Heart left ventricle (tissue), 16 donors: ENCODE results near the gene ADGRG2. TPM values are rescaled to one million over a fixed set of nuclear protein-coding genes. Genes with fewer than 3 reads are reported as not detected.

Experiments used
- ATAC-seq, 4 donors: fragments of 200-7000 bp; cut with Tn5 transposase; one replicate each; pipeline ENCODE4 v1.9.1; 2020 to 2022; ENCODE audit warnings: moderate library complexity in 4 of 4, mild to moderate bottlenecking in 3 of 4, moderate number of reproducible peaks in 1 of 4
- DNase-seq, 5 donors: peaks; one replicate each; pipeline ENCODE4 v3.0.0-alpha.2; 2020
- H3K27ac ChIP-seq, 12 donors: fragments of 200-600 bp; sonication (generic) in 4 of 12; one replicate each; pipeline versions ENCODE4 v1.5.0 to v1.8.0; 2016 to 2022; ENCODE audit warnings: mild to moderate bottlenecking in 2 of 12
- H3K27me3 ChIP-seq, 9 donors: fragments of 200-600 bp; sonication (generic) in 2 of 9; one replicate each; pipeline versions ENCODE4 v1.5.1 to v1.8.0; 2016 to 2022; ENCODE audit warnings: mild to moderate bottlenecking in 3 of 9
- H3K36me3 ChIP-seq, 9 donors: fragments of 200-600 bp; sonication (generic) in 2 of 9; one replicate each; pipeline versions ENCODE4 v1.5.0 to v1.8.0; 2018 to 2022; ENCODE audit warnings: mild to moderate bottlenecking in 2 of 9
- H3K4me1 ChIP-seq, 12 donors: fragments of 200-600 bp; sonication (generic) in 4 of 12; one replicate each; pipeline versions ENCODE4 v1.5.0 to v1.8.0; 2016 to 2022; ENCODE audit warnings: mild to moderate bottlenecking in 3 of 12
- H3K4me3 ChIP-seq, 12 donors: fragments of 200-600 bp; sonication (generic) in 4 of 12; one replicate each; pipeline versions ENCODE4 v1.5.0 to v1.8.0; 2017 to 2022; ENCODE audit warnings: mild to moderate bottlenecking in 9 of 12, moderate library complexity in 4 of 12
- H3K9me3 ChIP-seq, 12 donors: fragments of 200-600 bp; sonication (generic) in 4 of 12; one replicate each; pipeline versions ENCODE4 v1.5.0 to v1.8.0; 2016 to 2022; ENCODE audit warnings: mild to moderate bottlenecking in 1 of 12
- POLR2A ChIP-seq, 2 donors: fragments of 450-650 bp; IDR thresholded peaks; one replicate each; pipeline ENCODE4 v1.6.1; 2017; ENCODE audit warnings: antibody characterized with exemption in 2 of 2, mild to moderate bottlenecking in 2 of 2, moderate library complexity in 2 of 2
- WGBS, 4 donors: extraction: QIAGEN DNeasy Blood & Tissue Kit in 2 of 4; methylation state at CpG; one replicate each; pipeline versions ENCODE4 v1.1.5 to v1.1.7; 2013 to 2018; 5-methylcytosine and 5-hydroxymethylcytosine counted together
- intact Hi-C, 10 donors: fragments of 100-400 bp; cut with DNase I; formaldehyde crosslinking; loops; one replicate each; pipeline versions ENCODE4 v1.11.1 to v1.14.2; 2022
- polyA plus RNA-seq, 2 donors: library from polyadenylated mRNA; stranded (reverse); fragments of 200-250 nt; gene quantifications; one replicate each; pipeline ENCODE4 v1.2.3, GENCODE V29; 2013
- total RNA-seq, 9 donors: library from RNA; depleted of rRNA in 2 of 9; stranded (reverse); fragments of >200 nt in 2 of 9; fragmentation: NEBNext Ultra II Directional in 3 of 9; extraction: Animal tissue kit (Norgen Biotek cat#: 25700) in 3 of 9; gene quantifications; one replicate each; pipeline versions ENCODE4 v1.1.0 to v1.2.4, GENCODE V29; 2016 to 2023
- TF ChIP-seq, protein P1 (sequence below), 12 donors: fragments of 200-600 bp; sonication (generic) in 4 of 12; IDR thresholded peaks; one replicate each; pipeline versions ENCODE4 v1.5.0 to v1.8.0; 2018 to 2022; ENCODE audit warnings: antibody characterized with exemption in 12 of 12, mild to moderate bottlenecking in 5 of 12
- donor health status: ischemic (EF 13 %, LVEDD 7.1; RV severe dilation, severe dysfunction).
- donor health status: healthy with polysubstance abuse.
- donor health status: DM: no; HTN: yes; CAD: no.
- donor health status: DM: no; HTN: no; CAD: no.
- donor health status: ischemic (EF 25% LVEDD 6.9; RV normal size, moderate dysfunction).
- donor health status: ischemic (EF 25% LVEDD 5.7; RV mildly dilated, moderate dysfunction).
- donor health status: healthy.
- donor health status: DM: yes; HTN: yes; CAD: no.
- donor health status: ischemic (EF 35%, LVEDD 5.7; RV mildly dilated, moderate dysfunction).
- donor health status: nonischemic (EF 11% LVEDD 7.7; RV severe dilation, severe dysfunction).
- donor health status: DM: yes; HTN: yes; CAD: no.
- donor health status: PGD.
- donor health status: ischemic (EF 29% LVEDD 5.4; RV normal size, mild dysfunction).
- donor health status: nonischemic (EF 23%, LVEDD 6.1; RV moderate dilation, normal function).

The ADGRG2 gene
- total and polyA plus RNA-seq, 11 donors, result 0.15 to 1.2 (median 0.24) TPM; not detected in 1

DNA sequence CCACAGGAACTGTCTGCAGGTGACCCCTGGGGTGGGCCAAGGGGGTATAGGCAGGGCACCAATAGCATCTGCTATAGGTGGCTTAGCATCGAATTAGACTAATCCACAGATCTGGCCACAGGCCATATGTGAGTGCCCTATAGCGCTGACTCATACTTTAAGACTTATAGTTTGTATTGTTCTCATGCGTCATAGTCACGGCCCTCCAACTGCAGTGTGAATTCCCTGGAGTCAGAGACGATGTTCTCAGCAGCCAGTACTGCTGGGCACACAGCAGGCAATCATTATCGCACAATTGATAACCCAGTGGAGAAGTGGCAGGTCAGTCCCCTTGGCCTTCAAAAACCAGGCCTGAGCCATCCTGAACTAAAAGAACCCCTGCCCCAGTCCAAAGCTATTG is 58.1 kb downstream of the ADGRG2 start:
- Histone ChIP-seq H3K36me3 (no peaks in the 10 kb centered on the region), H3K27me3 (no peaks in the 10 kb centered on the region), H3K27ac (no peak overlapping the region), H3K4me1 (no peaks in the 10 kb centered on the region), H3K9me3 (no peaks in the 10 kb centered on the region), H3K4me3 (no peak overlapping the region)
- DNase-seq, result no peak
- 82 to 94% (median 88%) methylated on average over 6 of the region's 6 CpGs for WGBS, 4 donors
- TF ChIP-seq, protein P1, sequence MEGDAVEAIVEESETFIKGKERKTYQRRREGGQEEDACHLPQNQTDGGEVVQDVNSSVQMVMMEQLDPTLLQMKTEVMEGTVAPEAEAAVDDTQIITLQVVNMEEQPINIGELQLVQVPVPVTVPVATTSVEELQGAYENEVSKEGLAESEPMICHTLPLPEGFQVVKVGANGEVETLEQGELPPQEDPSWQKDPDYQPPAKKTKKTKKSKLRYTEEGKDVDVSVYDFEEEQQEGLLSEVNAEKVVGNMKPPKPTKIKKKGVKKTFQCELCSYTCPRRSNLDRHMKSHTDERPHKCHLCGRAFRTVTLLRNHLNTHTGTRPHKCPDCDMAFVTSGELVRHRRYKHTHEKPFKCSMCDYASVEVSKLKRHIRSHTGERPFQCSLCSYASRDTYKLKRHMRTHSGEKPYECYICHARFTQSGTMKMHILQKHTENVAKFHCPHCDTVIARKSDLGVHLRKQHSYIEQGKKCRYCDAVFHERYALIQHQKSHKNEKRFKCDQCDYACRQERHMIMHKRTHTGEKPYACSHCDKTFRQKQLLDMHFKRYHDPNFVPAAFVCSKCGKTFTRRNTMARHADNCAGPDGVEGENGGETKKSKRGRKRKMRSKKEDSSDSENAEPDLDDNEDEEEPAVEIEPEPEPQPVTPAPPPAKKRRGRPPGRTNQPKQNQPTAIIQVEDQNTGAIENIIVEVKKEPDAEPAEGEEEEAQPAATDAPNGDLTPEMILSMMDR (IDR thresholded peaks at IDR 0.05), result no peak
- no peak for TF ChIP-seq POLR2A (IDR thresholded peaks at IDR 0.05)
- intact Hi-C loops, result no loop called here
- ATAC-seq, result no peak

DNA sequence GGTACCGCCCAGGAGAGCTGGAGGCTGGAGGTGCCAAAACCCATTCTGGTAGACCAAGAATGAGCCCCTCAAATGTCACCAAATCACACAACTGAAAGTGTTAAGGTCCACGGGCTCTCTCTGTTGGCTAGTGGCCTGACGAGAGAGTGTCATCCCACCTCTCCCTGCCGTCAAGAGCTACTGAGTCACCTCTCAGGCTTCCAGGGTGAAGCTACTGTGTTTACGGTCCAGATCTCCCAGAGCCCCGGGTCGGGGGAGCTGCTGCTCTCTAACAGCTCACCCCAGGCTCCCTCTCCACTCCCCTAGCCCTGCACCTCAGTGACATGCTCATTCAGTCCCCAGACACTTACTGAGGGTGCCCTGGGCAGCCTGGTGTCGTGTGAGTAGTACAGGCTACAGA is 59.2 kb downstream of the ADGRG2 start:
- WGBS, 4 donors, result 85 to 90% (median 86%) methylated on average over 8 of the region's 8 CpGs
- no peaks in the 10 kb centered on the region for H3K4me1 ChIP-seq
- intact Hi-C loops, result no loop called here
- no peaks in the 10 kb centered on the region for H3K27me3 ChIP-seq
- no peaks in the 10 kb centered on the region for H3K9me3 ChIP-seq
- no peak for ATAC-seq
- H3K4me3 ChIP-seq, result no peak overlapping the region
- H3K27ac ChIP-seq, result no peak overlapping the region
- no peak for DNase-seq
- no peaks in the 10 kb centered on the region for H3K36me3 ChIP-seq
- TF ChIP-seq, protein P1 (IDR thresholded peaks at IDR 0.05), result no peak
- TF ChIP-seq POLR2A (IDR thresholded peaks at IDR 0.05), result no peak

DNA sequence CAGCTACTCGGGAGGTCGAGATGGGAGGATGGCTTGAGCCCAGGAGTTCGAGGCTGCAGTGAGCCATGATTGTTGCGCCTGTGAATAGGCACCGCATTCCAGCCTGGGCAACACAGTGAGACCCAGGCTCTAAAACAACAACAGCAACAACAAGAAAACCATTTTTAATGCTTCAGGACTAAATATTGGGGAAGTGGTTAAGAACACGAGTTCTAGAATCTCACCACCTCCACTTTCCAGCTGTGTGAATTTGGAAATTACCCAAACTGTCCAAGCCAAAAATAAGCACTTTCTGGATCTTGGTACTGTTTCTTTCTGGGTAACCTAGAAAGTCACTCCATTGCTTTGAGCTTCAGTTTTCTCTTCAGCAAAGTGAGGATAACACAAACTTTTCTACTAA is 63.2 kb downstream of the ADGRG2 start:
- H3K36me3 ChIP-seq, result no peaks in the 10 kb centered on the region
- H3K4me3 ChIP-seq, result no peak overlapping the region
- no peaks in the 10 kb centered on the region for H3K27me3 ChIP-seq
- intact Hi-C loops, result no loop called here
- H3K27ac ChIP-seq, result no peak overlapping the region
- H3K4me1 ChIP-seq, result no peaks in the 10 kb centered on the region
- H3K9me3 ChIP-seq, result no peaks in the 10 kb centered on the region
- 87 to 95% (median 94%) methylated on average over 6 of the region's 6 CpGs for WGBS, 4 donors
- ATAC-seq, result no peak
- DNase-seq, result no peak
- TF ChIP-seq POLR2A (IDR thresholded peaks at IDR 0.05), result no peak
- TF ChIP-seq, protein P1 (IDR thresholded peaks at IDR 0.05), result no peak

DNA sequence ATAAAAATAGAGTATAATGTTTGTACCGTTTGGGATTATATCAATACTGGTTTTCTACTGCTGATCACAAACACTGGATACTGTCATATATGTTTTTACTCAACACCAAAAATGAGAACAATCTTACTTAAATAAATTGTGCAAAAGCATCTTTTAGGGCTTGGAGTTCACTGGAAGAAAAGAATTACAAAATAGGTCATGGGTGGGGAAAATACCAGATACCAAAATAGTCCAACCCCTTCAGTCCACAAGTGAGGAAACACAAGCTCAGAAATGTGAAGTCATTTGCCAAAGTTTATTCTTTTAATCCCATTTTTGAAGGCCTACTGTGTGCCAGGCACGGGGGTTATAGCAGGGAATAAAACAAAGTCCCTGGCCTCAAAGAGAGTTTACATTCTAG is 64.4 kb downstream of the ADGRG2 start:
- Histone ChIP-seq H3K4me1 (no peaks in the 10 kb centered on the region), H3K4me3 (no peak overlapping the region), H3K9me3 (no peaks in the 10 kb centered on the region), H3K27me3 (no peaks in the 10 kb centered on the region), H3K27ac (no peak overlapping the region), H3K36me3 (peaks cover 0 to 3% (median 0%) of the 10 kb centered on the region in 9 donors)
- DNase-seq, result no peak
- ATAC-seq, result no peak
- intact Hi-C loops, result no loop called here
- TF ChIP-seq, protein P1 (IDR thresholded peaks at IDR 0.05), result no peak
- TF ChIP-seq POLR2A (IDR thresholded peaks at IDR 0.05), result no peak
- WGBS, 4 donors, result 62 to 80% (median 73%) methylated on average over 2 of the region's 2 CpGs
